Activated naive CD8-positive, alpha-beta T cell treated with anti-CD3 and anti-CD28 coated beads, Interleukin-2, amount 50 U/mL, for 24 hours (primary cell): ENCODE data around the gene CNTNAP2.

Experiments used
- ATAC-seq: fragments of 150-1000 bp; cut with Tn5 transposase; one replicate; pipeline ENCODE4 v1.10.0; 2021
- DNase-seq: peaks from one replicate; pipeline ENCODE4 v3.0.0; 2021
- H3K27ac Mint-ChIP-seq: one replicate; pipeline ENCODE4 v1.8.0; 2021; ENCODE audit warnings: mild to moderate bottlenecking, mixed read lengths
- H3K27me3 Mint-ChIP-seq: one replicate; pipeline ENCODE4 v1.8.0; 2021; ENCODE audit warnings: mixed read lengths
- H3K36me3 Mint-ChIP-seq: one replicate; pipeline ENCODE4 v1.8.0; 2021; ENCODE audit warnings: low read depth, mixed read lengths
- H3K4me1 Mint-ChIP-seq: one replicate; pipeline ENCODE4 v1.8.0; 2021; ENCODE audit warnings: mixed read lengths
- H3K4me3 Mint-ChIP-seq: one replicate; pipeline ENCODE4 v1.8.0; 2021; ENCODE audit warnings: mild to moderate bottlenecking, moderate library complexity, mixed read lengths
- H3K9me3 Mint-ChIP-seq: one replicate; pipeline ENCODE4 v1.8.0; 2021; ENCODE audit warnings: mixed read lengths

Gene CNTNAP2

DNA sequence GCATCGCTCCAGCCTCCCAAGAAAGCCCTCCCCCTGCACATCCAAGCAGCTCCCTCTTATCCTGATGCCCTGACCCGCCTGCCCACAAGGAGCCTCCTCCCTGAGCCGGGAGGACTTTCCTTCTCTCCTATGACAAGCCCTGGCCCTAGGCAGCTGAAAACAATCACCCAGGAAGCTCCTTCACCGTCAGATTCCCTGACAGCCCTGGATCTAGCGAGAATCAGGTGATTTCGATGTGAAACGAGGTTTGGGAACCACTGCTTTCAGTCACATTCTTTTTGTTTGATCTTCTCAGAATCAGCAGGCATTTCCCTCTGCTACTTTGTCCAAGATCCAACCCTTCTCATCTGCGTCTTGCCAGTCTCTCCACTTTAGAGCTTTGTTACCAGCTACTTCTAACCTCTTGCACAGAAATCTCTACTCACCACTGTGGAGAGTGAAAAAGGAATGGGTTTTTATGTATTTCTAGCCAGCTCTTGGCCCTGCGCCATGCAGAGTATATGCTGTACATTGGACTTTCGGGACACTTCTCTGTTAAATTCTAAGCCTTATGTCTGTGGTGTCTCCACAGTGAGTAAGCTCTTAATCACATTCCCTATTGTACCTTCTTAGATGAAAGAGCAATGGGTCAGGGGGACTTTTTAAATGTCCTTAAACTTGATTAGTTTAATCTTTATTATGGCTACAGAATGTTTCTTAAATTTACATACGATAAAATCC is 2220.8 kb downstream of the CNTNAP2 start:
- H3K9me3 Mint-ChIP-seq = no peaks in the 10 kb centered on the region
- no peak overlapping the region for H3K27ac Mint-ChIP-seq
- no peaks in the 10 kb centered on the region for H3K36me3 Mint-ChIP-seq
- H3K27me3 Mint-ChIP-seq = peaks cover 56% of the 10 kb centered on the region
- no peak overlapping the region for H3K4me3 Mint-ChIP-seq
- no peak for ATAC-seq
- H3K4me1 Mint-ChIP-seq = peaks cover 13% of the 10 kb centered on the region
- no peak for DNase-seq

DNA sequence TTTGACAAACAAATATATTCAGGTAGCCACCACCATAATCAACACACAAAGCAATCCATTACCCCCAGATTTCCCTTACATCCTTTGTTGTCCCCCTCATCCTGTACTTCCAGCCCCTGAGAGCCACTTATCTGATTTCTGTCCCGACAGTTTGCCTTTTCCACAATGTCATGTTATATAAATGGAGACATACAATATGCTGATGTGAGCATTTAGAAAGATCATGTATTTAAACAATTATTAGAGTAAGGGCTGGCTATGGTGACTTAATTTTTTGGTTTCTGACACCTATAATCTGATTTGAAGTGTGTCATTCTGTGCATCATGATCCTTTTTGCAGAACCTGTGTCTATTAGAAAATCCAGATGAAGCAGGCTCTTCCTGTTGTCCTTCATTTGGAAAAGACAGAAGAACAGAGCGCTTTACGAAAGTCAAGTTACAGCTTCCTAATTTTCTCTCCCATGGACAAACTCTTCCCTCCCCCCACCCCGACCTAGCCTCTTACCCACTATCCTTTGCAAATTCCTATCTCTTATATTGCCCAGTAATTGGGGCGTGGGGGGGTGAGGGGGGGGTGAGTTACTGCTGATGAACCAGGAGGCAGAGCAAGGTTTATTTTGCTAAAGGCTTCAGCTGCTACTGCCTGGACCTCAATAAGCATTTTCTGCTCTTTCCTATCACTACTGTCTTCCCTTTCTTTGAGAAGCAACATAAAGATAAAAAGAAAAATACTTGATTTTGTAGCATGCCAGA is 2221.6 kb downstream of the CNTNAP2 start:
- Mint-ChIP-seq H3K27ac (no peak overlapping the region), H3K36me3 (no peaks in the 10 kb centered on the region), H3K27me3 (peaks cover 62% of the 10 kb centered on the region), H3K4me3 (no peak overlapping the region), H3K4me1 (peaks cover 13% of the 10 kb centered on the region), H3K9me3 (no peaks in the 10 kb centered on the region)
- no peak for ATAC-seq
- no peak for DNase-seq

DNA sequence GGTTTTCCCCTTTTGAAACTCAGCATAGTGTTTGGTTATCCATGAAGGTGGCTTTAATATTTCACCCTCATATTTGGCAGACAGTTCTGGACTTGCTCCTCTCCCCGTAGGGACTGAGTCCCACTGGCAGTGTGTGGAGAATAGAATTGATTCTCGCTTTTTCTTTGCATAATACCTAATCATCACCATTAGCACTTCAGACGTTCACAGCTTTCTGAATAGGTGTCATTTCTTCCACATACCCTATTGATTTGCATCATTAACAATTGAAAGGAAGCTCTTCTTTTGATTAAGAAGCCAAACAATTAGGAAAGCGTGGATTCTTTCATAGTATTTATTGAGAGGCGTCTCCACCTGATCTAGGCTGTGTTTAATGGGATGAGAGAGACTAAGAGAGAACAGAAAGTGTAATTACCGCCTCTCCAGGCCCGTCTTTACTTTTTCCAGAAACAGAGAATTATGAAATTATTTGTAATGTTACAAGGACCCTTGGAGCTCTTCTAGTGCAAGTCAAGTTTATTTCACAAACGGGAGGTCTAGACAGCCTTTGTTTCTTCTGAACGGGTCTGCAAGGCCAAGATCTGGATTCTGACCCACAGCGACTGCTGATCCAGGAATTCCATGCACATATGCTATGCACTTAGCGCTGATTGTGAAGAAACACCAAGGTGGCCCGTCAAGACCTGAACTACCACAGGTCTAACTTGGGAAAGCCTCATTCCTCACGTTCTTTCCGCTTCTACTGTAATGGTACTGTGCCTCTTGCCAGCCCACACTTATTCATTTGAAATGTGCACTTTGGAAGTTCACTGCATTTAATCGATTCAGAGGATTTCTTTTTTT is 2224.1 kb downstream of the CNTNAP2 start:
- Mint-ChIP-seq H3K27me3 (peaks cover 63% of the 10 kb centered on the region), H3K36me3 (no peaks in the 10 kb centered on the region), H3K9me3 (no peaks in the 10 kb centered on the region), H3K4me3 (no peak overlapping the region), H3K4me1 (peaks cover 13% of the 10 kb centered on the region), H3K27ac (no peak overlapping the region)
- DNase-seq (no peak), ATAC-seq (no peak)

DNA sequence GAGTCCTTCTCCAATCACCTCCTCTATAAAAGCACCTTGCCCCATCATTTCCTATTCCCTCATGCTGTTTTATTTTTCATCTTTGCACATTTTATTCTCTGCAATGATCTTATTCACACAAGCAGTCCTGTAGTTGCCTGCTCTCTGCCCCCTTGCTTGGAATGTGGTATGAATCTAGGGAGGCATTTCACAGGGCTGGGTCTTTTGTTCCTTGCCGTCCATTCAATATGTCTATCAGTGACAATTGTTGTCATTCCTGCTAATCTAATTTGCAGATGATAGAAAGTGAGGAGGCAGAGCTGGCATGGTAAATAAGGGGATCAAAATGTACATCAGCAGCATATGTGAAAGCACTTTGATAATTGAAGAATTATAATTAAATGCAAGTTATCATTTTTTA is 2227.8 kb downstream of the CNTNAP2 start:
- no peak for ATAC-seq
- H3K36me3 Mint-ChIP-seq = no peaks in the 10 kb centered on the region
- no peaks in the 10 kb centered on the region for H3K9me3 Mint-ChIP-seq
- H3K27ac Mint-ChIP-seq = no peak overlapping the region
- peaks cover 4% of the 10 kb centered on the region for H3K4me1 Mint-ChIP-seq
- H3K27me3 Mint-ChIP-seq = peaks cover 35% of the 10 kb centered on the region
- H3K4me3 Mint-ChIP-seq = no peak overlapping the region
- DNase-seq = no peak

DNA sequence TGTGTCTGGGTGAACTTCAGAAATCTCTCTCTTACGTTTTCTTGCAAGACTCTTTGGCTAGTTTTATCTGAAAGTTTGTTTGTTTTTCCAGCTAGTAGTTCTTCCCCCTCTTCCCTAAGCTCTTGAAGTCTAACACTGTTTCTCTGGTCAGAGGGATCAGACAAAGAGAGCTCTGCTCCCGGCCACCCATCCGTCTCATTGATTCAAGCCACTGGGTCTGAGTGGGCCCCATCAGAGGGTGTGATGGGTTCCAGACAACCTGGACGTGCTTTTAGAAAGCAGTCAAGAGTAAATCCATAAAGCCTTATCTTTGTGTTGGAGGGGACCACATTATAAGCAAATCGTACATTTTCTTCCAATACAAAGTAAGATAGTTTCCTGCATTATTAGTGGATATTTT is 2231.4 kb downstream of the CNTNAP2 start:
- H3K4me1 Mint-ChIP-seq = no peaks in the 10 kb centered on the region
- H3K36me3 Mint-ChIP-seq = no peaks in the 10 kb centered on the region
- H3K4me3 Mint-ChIP-seq = no peak overlapping the region
- H3K9me3 Mint-ChIP-seq = no peaks in the 10 kb centered on the region
- H3K27ac Mint-ChIP-seq = no peak overlapping the region
- H3K27me3 Mint-ChIP-seq = peaks cover 10% of the 10 kb centered on the region
- DNase-seq = no peak
- ATAC-seq = no peak

DNA sequence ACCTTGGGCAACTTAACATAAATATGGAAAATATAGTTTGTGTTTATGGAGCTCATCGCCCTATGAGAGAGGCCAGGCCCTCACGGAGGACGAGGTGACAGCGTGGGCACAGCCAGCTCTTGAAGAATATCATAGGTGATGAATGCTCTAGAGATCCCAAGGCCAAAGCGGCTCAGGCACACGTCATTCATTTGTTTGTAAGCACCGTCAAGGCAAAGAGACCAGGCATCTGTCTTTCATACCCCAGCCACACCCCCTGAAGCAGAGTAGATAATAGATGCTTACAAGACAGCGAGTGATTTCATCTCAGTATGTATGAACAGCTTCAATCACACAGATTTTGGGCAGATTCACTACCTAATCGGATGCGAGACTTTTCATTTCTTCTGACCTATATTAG is 2231.9 kb downstream of the CNTNAP2 start:
- no peak overlapping the region for H3K27ac Mint-ChIP-seq
- peaks cover 6% of the 10 kb centered on the region for H3K27me3 Mint-ChIP-seq
- no peak for DNase-seq
- no peak for ATAC-seq
- H3K4me1 Mint-ChIP-seq = no peaks in the 10 kb centered on the region
- H3K36me3 Mint-ChIP-seq = no peaks in the 10 kb centered on the region
- no peak overlapping the region for H3K4me3 Mint-ChIP-seq
- no peaks in the 10 kb centered on the region for H3K9me3 Mint-ChIP-seq

DNA sequence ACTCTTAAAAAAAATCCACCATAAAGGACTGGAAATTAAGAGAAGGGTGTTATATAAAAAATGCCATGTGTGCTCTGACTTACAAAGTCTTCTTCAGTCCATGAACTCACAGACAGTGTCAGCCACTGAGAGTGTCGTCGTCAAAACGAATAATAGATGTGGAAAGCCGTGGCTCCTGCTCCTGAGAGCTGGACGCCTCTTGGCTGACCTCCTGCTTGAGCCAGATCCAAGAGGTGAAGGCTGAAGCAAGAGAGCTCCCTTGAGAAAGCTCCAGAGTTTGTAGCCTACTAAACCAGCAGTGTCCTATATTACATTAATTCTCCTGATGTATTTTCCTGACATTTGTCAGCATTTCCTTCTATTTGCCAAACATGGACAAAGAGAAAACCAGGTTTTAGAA is 2239.7 kb downstream of the CNTNAP2 start:
- Mint-ChIP-seq H3K27me3 (peaks cover 8% of the 10 kb centered on the region), H3K36me3 (no peaks in the 10 kb centered on the region), H3K4me3 (no peak overlapping the region), H3K4me1 (no peaks in the 10 kb centered on the region), H3K27ac (no peak overlapping the region), H3K9me3 (peaks cover 4% of the 10 kb centered on the region)
- DNase-seq = no peak
- ATAC-seq = no peak

DNA sequence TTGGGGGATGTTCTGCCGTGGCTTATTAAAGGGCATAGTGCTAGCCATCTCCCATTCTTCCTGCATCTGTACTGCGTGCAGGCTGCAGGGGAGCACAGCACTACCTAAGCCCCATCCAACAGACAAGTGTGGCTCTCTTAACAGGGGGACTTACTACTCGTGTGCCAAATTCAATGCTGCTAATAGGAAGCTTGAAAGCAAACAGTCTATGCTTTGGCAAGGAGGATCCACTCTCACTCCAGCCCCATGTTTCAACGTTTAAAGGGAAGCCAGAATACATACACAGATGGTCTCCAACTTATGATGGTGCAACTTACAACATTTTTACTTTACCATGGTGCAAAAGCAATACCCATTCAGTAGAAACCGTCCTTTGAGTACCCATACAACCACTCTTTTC is 2245.9 kb downstream of the CNTNAP2 start:
- Mint-ChIP-seq H3K27ac (no peak overlapping the region), H3K9me3 (no peaks in the 10 kb centered on the region), H3K36me3 (no peaks in the 10 kb centered on the region), H3K4me3 (no peak overlapping the region), H3K4me1 (no peaks in the 10 kb centered on the region), H3K27me3 (peaks cover 2% of the 10 kb centered on the region)
- DNase-seq (no peak), ATAC-seq (no peak)

DNA sequence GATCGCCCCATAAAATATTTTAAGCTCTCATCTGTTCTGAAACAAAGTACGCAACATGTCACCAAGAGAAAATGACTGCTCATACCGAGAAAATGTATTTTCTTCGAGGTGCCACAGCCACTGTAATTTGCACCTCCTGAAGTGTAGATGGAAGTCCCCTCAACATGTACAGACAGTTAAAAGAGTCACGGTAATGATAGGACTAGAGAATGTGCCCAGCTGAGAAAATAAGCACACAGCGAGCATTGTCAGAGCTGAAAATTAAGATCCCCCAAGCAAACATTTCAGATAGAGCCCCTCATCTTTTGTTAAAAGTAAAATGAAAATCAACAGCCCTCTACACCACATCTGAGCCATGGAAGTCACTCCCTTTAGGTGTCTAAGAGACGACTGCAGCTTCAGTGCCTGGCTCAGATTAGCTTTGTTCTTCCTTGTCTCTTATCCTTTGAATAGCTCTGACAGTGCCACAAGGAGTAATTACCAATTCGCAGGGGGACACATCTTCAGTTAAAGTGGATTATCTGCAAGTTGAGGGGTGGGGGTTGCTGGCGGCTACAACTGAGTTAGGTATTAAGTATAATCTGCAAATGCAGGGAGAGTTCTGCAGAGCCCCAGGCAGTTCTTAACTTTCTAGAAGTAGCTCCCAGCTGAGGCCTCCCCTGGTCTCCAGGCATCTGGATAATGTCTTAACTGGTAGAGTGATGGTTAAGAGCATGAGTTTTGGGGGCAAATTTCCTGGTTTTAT is 2251.3 kb downstream of the CNTNAP2 start:
- H3K9me3 Mint-ChIP-seq = no peaks in the 10 kb centered on the region
- no peak overlapping the region for H3K4me3 Mint-ChIP-seq
- no peaks in the 10 kb centered on the region for H3K36me3 Mint-ChIP-seq
- H3K27me3 Mint-ChIP-seq = peaks cover 3% of the 10 kb centered on the region
- no peak overlapping the region for H3K27ac Mint-ChIP-seq
- DNase-seq (no peak), ATAC-seq (no peak)
- no peaks in the 10 kb centered on the region for H3K4me1 Mint-ChIP-seq

DNA sequence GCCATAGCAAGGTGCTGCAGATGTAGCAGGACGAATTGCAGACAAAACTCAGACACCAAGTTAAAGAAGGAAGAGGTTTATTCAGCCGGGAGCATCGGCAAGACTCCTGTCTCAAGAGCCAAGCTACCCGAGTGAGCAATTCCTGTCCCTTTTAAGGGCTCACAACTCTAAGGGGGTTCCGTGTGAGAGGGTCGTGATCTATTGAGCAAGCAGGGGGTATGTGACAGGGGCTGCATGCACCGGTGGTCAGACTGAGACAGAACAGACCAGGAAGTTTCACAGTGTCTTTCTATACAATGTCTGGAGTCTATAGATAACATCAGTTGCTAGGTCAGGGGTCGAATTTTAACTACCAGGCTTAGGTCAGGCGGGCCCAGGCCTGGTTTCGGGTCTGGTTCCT is 2252.0 kb downstream of the CNTNAP2 start:
- Mint-ChIP-seq H3K36me3 (no peaks in the 10 kb centered on the region), H3K4me3 (no peak overlapping the region), H3K27ac (no peak overlapping the region), H3K9me3 (no peaks in the 10 kb centered on the region), H3K4me1 (no peaks in the 10 kb centered on the region), H3K27me3 (peaks cover 3% of the 10 kb centered on the region)
- DNase-seq (no peak), ATAC-seq (no peak)

DNA sequence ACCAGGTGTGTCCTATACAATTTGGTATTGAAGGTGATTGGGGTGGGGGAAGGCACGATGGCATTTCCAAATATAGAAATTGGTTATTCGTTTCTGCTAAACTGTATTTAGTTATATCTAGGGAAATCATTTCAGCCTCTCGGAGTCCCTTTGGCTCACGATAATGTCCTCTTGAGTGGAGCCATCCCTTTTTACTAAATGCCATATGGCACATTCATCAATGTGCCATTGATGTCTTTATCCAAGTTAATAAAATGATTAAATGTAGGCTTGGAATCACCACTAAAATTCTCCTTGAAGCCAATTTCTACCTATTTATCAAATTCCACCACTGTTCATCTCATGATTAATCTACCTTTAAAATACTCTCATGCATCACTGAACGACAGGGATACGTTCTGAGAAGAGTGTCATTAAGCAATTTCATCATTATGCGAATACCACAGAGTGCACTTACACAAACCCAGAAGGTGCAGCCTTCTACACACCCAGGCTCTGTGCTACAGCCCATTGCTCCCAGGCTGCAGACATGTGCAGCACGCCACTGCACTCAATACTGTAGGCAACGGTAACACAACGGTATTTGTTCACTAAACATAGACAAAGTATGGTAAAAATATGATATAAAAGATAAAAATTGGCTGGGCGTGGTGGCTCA is 2254.8 kb downstream of the CNTNAP2 start:
- Mint-ChIP-seq H3K27ac (no peak overlapping the region), H3K36me3 (no peaks in the 10 kb centered on the region), H3K9me3 (no peaks in the 10 kb centered on the region), H3K4me1 (no peaks in the 10 kb centered on the region), H3K4me3 (no peak overlapping the region), H3K27me3 (peaks cover 3% of the 10 kb centered on the region)
- no peak for ATAC-seq
- no peak for DNase-seq

DNA sequence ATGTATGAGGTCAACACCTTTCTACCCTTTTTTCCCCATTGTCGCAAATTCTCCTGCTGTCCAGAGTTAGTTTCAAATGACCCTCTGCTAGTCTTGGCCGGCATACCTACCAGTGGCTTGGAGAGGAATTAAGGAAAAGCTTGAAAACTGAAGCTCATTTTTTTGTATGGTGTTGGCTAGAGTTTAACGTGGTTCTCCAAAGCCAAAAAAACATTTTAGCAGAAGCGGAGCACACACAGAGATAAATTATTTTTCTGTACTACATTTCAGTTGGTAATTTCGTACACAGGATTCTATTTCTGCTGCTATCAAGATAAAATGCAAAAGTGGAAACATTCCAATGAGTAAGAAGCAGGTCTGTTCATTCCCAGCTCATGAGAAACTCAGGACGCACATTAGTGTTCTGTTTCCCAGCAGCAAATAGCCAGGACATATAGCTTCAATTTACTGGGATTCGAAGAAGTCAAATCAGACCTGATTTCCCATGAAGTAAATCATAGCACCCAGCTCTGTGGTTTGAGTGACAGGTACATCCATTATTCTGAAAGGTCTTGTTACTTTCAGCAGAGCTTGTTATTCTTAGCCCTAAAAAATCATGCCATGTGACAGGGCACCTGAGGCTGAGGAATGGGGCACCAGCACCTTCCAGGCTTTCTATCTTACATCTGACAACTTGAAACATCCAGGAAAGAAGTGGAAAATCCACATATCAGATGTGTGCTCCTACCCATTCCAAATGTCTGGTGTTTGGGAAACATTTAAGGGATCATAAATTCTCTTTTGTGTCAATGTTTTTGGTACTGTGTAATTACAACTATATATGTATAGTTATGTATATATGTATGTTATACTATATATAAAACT is 2258.0 kb downstream of the CNTNAP2 start:
- Mint-ChIP-seq H3K4me3 (no peak overlapping the region), H3K9me3 (no peaks in the 10 kb centered on the region), H3K27me3 (peaks cover 3% of the 10 kb centered on the region), H3K27ac (no peak overlapping the region), H3K4me1 (no peaks in the 10 kb centered on the region), H3K36me3 (no peaks in the 10 kb centered on the region)
- ATAC-seq (no peak), DNase-seq (no peak)

DNA sequence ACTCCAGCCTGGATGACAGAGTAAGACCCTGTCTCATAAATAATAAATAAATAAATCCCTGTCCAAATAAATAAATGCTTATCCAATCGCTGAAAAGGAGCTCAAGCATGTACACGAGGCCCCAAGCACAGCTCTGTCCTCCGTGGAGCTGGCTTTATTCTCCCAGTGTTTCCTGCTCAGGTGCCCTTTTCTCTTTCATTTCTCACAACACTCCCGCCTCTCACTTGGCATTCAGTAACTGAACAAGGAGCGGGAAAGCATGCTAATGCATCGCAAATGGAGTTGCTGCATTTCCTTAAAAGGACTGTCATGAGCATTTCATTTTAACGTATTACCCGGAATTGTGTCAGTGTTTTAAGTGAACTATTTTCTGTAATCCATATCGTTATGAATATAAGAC is 2263.1 kb downstream of the CNTNAP2 start:
- H3K36me3 Mint-ChIP-seq = no peaks in the 10 kb centered on the region
- DNase-seq = no peak
- ATAC-seq = no peak
- H3K27ac Mint-ChIP-seq = no peak overlapping the region
- no peaks in the 10 kb centered on the region for H3K4me1 Mint-ChIP-seq
- H3K9me3 Mint-ChIP-seq = no peaks in the 10 kb centered on the region
- no peak overlapping the region for H3K4me3 Mint-ChIP-seq
- H3K27me3 Mint-ChIP-seq = no peaks in the 10 kb centered on the region
